HG02943 (cell line): Measurements from ENCODE around the gene ZBTB20.

Source experiments
- ATAC-seq: cut with Tn5 transposase; IDR thresholded peaks from one replicate; pipeline ENCODE4 v1.9.1; 2021; ENCODE audit warnings: mild to moderate bottlenecking, low read depth, moderate library complexity; ENCODE audit not compliant: unreplicated experiment

Gene ZBTB20

DNA sequence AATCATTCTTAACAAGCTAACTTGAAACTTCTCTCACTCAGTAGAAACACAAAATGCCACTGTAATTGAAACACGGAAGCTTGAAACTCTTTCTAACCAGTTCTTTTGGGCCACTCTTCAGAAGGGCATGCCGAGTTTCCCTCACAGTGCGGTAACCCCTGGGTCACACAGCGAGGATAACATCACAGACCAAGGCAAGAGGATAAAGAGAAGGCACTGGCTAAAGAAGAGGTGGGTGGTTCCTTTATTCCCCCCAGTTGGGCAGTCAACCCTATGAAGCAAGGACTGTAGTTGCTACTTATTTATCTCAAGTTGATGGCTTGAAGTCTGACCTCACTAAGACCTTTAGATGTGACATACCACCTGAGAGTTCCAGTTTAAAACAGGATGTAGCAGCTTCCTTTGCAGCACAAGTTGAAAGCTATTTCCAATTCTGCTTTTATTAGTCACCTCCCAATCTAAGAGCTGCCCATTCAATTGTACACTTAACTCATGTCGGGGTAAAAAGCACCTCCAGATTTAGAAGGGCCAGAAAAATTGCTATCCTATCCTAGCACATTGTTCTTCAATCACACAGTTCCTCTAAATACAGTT lies 580.8 kb downstream of the ZBTB20 start:
- no peak for ATAC-seq

GRCh38 chr3:114565216-114565615 lies 581.9 kb downstream of the ZBTB20 start:
- no peak for ATAC-seq

DNA sequence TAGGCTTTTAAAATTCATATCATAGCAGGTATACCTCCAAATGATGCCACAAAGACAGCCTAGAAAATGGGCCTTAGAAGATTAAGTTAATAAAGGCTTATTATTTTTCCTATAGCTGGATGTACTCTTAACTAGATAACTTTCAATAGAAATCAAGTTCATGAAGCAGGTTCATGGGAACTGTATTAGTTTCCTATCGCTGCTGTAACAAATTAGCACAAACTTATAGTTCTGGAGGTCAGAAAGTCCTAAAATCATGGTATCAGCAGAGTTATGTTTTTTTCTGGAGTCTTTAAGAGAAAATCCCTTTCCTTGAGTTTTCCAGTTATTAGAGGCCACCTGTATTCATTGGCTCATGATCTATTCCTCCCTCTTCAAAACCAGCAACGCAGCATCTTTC lies 583.4 kb downstream of the ZBTB20 start:
- ATAC-seq, result no peak

DNA sequence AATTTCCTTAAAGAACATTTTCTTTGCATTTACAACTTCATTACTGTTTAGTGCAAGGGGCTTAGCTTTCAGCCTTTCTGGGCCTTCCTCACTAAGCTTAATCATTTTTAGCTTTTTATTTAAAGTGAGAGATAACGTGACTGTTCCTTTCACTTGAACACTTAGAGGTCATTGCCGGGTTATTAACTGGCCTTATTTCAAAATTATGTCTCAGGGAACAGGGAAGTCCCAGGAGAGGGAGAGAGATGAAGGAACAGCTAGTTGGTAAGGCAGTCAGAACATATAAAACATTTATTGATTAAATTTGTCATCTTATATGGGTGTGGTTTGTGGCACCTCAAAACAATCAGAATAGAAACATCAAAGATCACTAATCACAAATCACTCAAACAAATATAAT lies 584.5 kb downstream of the ZBTB20 start:
- ATAC-seq, result no peak

DNA sequence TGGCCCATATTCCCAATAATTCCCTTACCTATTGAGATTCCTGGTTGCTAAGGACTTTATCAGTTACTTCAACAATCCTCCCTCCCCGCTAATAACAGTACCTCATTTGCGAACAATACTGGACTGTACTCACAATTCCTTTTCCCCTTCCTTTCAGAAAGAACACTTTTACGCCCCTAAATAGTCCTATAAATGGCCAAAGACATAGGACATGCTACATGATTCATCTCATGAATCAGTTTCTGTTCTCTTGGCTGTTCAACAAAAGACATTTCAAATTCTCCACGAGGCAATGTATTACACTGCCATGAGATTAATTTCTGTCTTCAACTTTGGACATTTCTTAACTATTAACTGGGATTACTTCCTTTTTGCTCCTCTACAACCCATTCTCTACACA lies 588.8 kb downstream of the ZBTB20 start:
- no peak for ATAC-seq

- no peak for ATAC-seq
These were observed 589.3 kb downstream of the ZBTB20 start for GRCh38 chr3:114557791-114558190.

GRCh38 chr3:114556657-114557213 lies 590.4 kb downstream of the ZBTB20 start:
- no peak for ATAC-seq

DNA sequence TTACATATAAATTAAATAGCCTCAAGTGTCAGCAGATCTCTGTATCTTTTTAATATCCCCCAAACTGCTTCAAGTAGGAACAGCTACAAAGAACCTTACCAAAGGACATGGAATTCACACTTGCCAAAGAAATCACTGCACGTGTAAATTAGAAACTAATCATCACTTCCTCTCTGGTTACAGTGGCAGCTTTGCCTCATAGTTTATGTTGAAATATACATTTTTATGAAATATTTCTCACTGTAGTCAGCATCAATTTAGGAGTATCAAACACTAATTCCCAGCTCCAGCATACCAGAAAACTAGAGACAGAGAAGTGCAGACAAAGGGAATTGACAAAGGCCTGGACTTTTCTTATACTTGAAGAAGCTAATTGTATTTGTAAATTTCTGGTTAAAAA lies 592.4 kb downstream of the ZBTB20 start:
- no peak for ATAC-seq

- ATAC-seq, result no peak
These were observed 593.0 kb downstream of the ZBTB20 start for GRCh38 chr3:114553949-114554593.

DNA sequence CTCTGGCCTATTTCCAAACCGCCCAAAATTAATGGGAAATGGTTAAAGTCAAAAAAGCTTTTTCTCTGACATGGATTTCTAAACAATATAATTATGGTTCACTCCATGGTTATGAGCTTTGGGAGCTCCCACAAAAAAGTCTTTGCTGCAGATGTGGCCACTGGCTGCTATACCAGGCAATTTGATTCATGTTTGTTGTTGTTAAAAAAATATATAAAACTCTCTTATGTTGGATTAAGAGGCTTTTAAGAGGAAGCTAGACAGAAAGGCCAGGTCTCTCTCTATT lies 594.6 kb downstream of the ZBTB20 start:
- ATAC-seq, result no peak

DNA sequence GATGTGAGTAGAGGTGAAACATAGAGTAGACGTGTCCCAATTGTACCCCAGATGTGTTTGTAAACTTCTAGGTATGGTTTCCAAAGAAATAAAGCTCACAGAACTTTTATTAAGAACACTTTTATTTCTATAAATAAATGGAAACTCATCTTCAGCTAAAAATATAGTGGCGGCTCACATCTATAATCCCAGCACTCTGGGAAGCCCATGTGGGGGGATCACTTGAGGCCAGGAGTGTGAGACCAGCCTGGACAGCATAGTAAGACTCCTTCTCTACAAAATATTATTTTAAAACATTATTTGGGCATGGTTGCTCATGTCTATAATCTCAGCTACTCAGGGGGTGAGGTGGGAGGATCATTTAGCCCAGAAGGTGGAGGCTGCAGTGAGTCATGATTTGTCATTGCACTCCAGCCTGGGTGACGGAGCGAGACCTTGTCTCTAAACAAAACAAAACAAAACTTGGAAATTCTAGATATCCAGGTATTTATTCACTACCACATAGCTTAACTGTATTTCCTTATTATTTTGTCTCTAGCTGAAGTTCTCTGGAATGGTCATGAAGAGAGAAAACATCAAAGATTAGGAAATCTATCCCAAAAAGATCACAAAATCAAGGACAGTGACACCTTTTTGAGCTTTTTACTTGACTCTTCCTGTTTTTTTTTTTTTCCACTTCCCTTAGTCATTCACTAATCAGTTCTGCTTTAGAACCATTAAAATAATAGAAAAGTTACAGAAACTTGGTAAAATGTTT lies 595.1 kb downstream of the ZBTB20 start:
- no peak for ATAC-seq

DNA sequence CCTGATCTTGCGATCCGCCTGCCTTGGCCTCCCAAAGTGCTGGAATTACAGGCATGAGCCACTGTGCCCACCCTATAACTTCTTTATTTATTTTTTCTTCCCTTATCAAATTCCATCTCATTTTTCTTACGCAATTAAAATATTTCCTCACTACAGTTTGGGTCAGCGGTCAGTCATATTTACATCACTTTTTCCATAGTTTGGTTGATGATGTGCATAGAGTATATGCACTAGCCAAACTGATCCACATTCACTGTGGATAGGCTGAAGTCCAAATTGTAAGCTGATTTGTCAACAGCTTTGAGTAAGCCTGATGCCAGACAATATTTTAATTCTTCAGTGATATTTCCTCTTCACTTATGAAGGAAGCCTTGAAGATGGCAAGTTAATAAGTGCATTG lies 596.9 kb downstream of the ZBTB20 start:
- no peak for ATAC-seq

DNA sequence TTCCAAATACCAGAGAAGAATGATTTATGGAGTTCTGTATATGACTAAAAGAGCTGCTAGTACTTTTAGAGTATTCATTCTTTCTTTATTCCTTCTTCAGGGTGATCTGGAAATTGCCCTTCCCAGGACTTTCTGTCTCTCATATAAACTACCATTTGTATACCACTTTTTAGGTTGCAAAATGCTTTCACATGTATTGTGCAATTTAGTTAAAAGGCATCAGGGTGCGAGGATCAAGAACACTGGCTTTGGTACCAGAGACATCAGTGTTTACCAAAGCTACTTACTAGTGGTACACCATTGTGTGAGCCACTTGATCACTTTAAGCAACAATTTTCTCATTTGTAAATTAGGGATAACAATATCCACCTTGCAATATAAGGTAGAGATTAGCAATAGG lies 601.9 kb downstream of the ZBTB20 start:
- no peak for ATAC-seq

DNA sequence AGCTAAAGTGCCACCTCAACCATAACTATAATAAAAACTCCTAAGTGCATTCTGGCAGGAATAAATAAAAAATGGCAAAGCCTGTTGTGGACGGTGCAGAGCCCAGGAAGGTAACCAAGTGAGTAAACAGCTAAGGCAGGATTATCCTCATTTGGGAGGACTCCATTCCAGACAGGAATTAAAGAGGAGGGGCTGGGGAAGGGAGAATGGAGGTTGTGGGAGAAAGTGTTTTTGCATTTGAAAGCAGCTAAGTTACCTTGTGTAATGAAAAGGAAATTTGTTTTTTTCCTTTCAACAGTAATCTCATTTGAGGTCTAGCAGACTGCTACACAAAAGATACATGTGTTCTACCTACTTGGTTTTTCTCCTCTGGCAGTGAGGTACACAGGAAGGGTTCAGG lies 604.7 kb downstream of the ZBTB20 start:
- no peak for ATAC-seq

DNA sequence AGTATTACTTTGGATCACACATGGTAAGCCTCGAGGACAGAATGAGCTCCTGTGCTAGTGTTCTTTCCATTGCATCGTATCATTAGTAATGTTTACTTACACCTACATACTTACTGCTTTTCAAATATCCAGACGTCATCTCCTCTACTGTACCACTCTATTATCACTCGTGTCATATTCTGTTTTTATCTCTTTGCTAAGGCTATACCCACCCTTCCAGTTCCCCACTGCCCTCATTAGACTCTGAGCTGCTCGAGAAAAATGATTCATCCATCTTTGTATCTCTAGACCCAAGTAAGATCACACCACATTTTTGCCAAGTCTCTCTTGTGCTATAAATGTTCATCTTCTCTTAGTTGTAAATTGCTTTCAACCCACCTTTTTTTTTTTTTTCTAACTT lies 607.6 kb downstream of the ZBTB20 start:
- no peak for ATAC-seq

DNA sequence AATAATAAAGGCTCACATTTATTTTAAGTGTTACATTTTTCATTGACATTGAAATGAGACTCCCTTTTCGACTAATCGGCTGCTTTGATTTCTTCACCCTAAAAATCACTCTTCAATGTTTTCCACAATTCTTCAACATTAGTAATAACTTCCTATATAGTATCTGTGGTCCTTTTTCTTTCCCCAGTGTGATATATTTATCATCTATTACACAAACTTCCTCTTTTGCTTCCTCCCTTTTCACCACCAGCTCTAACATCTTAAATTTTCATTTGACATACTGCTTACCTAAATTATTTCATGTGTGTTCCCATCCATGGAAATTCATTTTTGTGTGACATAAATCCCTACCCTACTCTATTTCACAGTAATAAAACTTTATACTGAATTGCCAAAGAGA lies 608.9 kb downstream of the ZBTB20 start:
- no peak for ATAC-seq

DNA sequence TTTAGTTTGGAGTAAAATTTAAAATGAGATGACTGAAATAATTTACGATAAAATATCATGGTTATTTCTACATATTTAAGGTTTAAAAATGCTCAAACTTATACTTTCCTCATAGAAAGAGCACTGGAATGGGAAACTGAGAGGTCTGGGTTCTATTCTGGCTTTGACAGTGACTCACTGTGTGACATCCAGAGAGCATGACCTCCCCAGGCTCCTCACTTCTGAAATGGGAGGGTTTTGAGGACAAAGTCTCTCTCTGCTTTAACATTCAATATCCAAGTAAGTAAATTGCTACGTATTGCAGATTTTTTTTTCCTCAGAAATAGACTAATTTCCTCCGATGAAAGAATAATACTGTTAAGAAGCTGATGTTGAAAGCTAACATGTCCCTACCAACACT lies 618.6 kb downstream of the ZBTB20 start:
- no peak for ATAC-seq

DNA sequence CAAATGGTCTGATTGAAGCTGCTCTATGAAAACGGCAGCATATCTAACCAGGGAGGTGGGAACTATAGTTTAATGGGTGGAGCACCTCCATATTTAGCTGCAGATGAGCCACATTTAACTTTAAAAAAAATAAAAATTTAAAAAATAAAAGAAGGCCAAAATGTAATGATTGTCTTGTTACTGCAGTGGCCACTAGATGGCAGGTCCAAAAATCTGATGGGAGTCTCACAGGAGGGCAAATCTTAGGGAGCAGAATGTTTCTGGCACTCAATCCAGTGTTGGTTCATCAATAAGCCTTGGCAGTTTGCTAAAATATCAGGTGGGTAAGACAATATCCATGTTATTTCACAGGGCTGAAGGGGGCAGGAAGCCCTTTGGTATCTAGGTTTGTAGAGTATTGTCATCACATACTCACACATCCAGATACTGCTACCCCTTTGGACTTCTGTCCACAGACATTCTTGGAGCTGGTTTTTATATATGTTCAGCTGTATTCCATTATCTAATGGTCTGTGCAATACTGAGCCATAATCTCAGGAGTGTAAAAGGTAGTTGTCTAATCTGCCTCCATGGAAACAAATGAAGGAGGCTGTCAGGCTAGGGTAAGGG lies 619.9 kb downstream of the ZBTB20 start:
- ATAC-seq, result no peak

DNA sequence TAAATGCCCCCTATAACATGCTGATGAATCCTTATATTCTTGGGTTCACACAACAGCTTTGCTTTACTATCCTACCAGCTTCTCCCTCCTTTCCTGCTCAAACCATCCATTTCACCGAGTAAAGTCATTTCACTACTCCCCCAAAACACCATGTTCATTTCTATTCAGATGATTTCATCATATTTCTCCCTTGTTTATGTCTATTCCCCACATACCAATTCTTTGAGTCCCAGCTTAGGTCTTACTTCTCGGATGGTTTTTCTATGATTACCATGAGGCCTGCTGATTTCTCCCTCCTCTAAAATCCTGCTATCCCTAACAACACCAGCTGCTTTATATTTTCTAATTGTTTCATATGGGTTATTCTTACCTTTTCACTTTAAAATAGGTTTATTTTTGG lies 621.8 kb downstream of the ZBTB20 start:
- no peak for ATAC-seq

GRCh38 chr3:114519415-114519814 lies 627.7 kb downstream of the ZBTB20 start:
- no peak for ATAC-seq

- ATAC-seq, result no peak
These were observed 628.8 kb downstream of the ZBTB20 start for GRCh38 chr3:114518206-114518808.
